Renal pelvis (tissue), 4 donors: ENCODE results near the gene MIX23. TPM values are rescaled to one million over a fixed set of nuclear protein-coding genes. Genes with fewer than 3 reads are reported as not detected.
"Not testable (repeated sequence)": the region's sequence is repeated elsewhere in the genome, so short reads cannot be mapped to it uniquely, and the experiment has no call there.

Source experiments
- DNase-seq: peaks from one replicate; pipeline ENCODE4 v3.0.0-alpha.2; 2013
- polyA plus RNA-seq, 3 donors: library from polyadenylated mRNA; unstranded; fragments of 120-200 nt; gene quantifications; one replicate each; pipeline ENCODE4 v1.2.1, GENCODE V29; 2013; ENCODE audit not compliant: insufficient read length in 3 of 3

The MIX23 gene
- polyA plus RNA-seq, 3 donors: 48.3 to 55.4 (median 55.4) TPM

DNA sequence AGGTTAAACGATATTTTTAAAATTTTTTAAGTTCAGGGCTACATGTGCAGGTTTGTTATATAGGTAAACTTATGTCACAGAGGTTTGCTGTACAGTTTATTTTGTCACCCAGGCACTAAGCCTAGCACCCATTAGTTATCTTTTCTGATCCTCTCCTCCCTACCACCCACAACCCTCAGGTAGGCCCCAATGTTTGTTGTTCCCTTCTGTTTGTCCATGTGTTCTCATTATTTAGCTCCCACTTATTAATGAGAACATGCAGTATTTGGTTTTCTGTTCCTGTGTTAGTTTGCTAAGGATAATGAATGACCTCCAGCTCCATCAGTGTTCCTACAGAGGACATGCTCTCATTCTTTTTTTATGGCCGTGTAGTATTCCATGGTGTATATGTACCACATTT is 15.9 kb upstream of the MIX23 start:
- DNase-seq: no peak

DNA sequence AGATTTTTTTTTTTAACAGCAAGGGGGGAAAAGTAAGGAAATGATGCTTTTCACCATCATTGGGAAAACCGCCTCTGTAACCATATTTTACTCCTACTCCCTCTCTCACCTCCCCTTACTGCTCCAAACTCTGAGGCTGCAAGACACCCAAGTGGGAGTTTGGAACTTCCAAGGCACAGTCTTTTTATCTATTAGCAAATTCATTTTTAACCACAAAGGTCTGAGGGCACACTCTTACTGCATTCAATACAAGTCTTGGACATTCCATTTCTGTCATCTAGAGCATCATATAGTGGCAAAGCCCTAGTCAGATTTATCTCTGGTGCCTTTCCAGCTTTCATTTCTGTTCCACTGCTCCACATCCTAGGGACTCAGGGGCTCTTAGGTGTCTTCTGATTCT is 14.2 kb upstream of the MIX23 start:
- DNase-seq: no peak

- no peak for DNase-seq
These were observed 13.5 kb upstream of the MIX23 start for GRCh38 chr3:122396511-122396910.

DNA sequence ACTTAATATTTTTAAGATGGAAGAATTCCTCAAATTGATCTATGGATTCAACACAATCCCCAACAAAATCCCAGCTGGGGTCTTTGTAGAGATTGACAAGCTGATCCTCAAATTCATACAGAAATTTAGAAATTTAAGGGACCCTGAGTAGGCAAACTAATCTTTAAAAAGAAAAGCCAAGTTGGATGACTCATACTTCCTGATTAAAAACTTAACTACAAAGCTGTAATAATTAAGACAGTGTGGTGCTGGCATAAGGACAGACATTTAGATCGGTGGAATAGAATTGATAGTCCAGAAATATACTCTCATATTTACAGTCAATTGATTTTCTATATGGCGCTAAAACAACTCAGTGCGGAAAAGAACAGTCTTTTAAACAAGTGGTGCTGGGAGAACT is 12.6 kb upstream of the MIX23 start:
- no peak for DNase-seq

DNA sequence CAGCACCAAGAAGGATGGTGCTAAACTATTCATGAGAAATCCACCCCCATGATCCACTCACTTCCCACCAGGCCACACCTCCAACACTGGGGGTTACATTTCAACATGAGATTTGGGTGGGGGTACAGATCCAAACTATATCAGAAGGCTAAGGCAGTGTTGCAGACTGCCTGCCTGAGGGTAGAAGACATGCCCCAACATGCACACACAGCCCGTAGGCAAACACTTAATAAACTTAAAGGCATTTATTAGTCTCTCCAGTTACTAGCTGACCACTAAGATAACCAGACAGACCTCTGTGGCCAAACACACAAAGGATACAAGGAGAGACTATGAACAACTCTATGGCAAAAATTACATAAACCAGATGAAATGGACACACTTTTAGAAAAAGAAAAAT is 11.1 kb upstream of the MIX23 start:
- no peak for DNase-seq

- DNase-seq: peak; percentile 37
These were observed 10.1 kb upstream of the MIX23 start for GRCh38 chr3:122392868-122393844.

DNA sequence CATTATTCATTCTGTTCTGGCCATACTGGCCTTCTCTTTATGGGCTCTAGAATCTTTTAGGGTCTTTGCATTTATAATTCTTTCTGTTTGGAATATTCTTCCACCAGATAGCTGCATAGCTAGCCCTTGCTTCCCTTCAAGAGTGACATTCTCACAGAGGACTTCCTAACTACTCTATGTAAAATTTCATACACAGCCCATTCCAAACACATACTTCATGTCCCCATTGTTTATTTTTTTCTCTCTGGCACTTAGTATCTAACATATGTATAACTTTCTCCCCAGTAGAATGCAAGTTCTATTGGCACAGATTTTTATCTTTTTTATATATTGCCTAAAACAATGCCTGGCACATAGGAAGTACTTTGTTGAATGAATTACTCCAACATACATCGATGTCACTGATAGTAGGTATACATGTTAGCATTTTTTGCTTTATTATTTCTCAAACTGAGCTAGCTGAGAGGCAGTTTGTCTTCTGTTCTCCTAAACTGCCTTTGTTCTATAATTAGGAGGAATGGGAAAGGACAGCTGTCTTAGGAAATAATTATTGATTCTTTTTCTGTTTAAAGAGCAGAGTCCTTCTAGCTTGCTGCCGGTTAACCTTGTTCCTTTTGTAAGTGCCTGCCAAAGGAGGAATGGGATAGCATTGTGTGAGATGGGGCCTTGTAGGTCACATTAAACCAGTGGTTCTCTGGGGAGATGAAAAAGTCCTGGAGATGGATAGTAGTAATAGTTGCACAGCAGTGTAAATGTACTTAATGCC is 8.8 kb upstream of the MIX23 start:
- DNase-seq: no peak

DNA sequence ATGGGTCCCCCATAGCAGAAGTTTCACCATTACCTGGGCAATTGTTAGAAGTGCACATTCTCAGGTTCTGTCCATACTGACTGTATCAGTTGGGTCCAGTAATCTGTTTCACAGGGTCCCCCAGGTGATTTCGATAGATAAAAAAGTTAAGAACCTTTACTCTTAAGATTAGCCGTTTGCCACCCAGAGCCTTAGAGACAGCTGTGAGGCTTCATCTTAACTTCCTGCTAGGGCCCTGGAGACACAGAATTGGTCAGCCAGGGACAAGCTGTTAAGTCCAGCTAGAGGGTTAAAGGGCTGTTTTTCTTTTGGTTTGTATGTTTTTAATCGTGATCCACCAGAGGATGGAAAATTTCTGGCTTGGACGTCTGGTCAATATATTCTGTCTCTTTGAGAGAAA is 7.6 kb upstream of the MIX23 start:
- peak; percentile 24 for DNase-seq

DNA sequence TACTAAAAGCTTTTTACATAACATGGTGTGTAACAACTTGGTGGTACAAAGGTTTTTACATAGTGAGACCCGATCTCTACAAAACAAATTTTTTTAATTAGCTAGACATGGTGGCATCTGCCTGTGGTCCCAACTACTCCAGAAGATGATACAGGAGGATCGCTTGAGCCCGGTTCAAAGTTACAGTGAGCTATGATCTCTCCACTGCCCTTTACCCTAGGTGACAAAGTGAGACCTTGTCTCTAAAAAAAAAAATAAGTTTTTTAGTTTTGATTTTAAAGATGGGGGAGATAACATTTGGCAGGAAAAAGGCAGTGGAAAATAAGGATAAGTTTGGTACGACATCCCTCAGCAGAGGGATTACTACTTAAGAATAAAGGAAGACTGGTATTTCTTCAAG is 6.9 kb upstream of the MIX23 start:
- DNase-seq: no peak

DNA sequence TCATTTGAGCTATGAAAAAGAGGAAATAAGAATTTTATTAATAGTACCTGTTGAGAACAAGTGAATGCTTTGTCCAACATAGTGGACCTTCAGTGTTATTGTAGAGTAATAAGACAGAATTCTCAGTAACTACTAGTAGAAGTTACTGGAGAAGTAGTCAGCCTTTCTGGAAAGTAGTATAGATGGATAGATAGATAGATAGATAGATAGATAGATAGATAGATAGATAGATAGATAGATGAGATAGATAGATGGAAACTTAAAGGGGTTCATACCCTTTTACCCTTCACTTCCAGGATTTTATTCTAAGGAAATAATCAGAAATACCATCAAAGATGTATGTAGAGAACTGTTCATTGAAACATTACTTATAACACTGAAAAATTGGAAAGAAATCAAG is 6.2 kb upstream of the MIX23 start:
- DNase-seq: no peak

- DNase-seq: no peak
These were observed 4.7 kb upstream of the MIX23 start for GRCh38 chr3:122387709-122388108.

DNA sequence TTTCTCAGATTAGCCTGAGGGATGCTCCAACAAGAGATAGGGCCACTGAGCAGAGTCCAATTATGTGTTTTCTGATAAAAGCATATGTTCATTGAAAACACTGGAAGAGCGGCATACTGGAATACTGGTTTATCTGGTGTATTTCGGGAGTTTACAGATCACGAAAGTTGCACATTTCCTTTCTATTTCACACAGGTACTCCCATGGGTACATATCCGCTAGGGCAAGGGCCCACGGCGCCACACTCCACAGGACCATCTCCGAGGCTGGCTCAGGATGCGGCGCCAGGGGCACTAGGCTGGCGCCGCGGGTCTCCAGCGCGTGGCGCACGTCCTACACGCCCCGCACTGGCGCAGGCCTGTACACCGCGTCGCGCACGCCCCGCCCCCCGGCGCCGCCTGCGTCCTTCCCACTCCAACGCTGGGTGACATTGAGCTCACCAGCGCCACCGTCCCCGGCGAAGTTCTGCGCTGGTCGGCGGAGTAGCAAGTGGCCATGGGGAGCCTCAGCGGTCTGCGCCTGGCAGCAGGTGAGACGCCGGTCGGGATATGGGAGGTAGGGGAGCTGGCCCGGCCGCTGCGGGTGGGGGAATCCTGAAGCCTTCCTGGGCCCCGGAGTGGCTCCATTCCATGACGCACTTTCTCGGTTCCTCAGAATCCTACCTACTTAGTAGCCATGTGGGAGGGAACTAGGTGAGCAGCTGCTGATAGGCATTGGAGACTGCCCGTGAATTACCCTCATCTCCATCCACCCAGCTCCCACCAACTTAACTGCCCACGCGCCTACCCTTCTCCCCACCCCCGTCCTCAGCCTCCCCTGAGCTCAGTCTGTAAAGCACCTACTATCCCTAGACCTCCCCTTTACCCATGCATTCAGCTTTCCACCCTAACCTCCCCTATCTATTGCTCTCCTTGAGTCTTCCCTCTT is 1.0 kb upstream of the MIX23 start, which contains the start of gene FAM162A:
Gene FAM162A (plus strand): TSS at position 412 of the 927 bp plus-strand sequence. CDS start 84 bp downstream, at position 496.
- DNase-seq: peak; percentile 95

DNA sequence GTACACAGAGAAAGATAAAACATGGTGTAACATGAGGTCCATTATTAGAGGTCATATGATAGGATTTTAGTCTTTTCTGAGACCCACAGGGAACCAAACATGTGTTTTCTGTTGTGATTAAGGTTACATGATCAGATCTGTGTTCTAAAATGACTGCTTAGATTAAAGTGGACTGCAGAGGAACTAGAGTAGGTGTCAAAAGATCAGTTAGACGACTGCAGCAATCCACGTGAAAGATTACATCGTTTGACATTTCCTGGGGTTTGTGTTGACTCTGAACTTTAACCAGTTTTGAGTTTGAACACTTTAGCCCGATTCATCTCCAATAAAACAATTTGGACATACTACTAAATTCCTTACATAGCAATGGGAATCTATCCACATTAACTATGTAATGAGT is 5.1 kb downstream of the MIX23 start:
- no peak for DNase-seq

DNA sequence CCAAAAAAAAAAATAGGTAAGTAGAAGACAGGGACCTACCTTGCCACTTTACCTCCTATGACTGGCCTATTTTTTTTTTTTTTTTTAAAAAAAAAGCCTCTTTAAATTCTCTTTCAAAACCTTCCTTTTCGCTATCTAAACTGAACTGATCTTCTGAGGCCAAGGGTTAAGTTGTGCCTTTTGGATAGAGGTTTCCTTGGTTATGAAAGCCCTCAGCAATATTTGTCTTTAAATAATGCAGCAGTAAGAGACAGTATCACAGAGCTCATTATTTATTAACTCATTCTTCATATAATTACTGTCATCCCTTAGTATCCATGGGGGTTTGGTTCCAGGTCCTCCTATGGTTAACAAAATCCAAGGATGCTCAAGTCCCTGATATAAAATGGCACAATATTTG is 9.0 kb downstream of the MIX23 start:
- DNase-seq: no peak

DNA sequence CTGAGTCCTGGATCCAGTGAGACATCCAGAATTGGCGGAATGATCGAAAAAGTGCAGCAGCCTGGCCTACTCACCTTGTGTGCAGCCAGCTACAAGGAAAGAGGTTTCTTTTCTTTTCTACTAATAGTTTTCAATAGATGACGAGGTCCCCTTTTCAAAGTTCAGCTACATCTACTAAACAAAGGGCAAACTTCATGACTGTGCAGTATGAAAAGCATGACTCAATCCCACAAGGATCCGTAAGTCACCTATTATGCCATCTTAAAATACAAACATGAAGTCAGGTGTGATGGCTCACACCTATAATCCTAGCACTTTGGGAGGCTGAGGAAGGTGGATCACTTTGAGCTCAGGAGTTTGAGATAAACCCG is 16.7 kb downstream of the MIX23 start:
- DNase-seq: no peak

DNA sequence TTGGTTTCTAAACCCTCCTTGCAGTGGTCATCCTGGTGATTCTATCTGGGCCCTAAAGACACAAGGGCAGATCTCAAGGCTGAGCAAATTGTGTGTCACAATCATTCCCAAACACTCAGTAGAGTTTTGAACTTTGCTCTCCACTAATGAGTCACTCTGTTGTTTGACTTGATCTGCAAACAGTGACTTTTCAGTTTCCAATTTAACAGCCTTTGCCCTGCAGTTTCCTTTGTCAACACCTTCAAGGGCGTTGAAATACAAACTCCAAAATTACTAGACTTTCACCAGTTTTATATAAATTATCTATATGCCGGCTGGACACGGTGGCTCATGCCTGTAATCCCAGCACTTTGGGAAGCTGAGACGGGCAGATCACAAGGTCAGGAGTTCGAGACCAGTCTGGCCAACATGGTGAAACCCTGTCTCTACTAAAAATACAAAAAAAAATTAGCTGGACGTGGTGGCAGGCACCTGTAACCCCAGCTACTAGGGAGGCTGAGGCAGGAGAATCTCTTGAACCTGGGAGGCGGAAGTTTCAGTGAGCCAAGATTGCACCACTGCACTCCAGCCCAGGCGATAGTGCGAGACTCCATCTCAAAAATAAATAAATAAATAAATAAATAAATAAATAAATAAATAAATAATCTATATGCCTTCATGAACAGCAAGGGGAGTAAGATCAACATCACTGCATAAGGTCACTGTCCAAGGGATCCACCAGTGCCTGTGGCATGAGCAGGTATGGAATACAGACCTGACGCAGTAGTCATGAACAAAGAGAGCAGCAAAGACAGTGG is 17.3 kb downstream of the MIX23 start:
- not testable (repeated sequence) for DNase-seq

- DNase-seq: no peak
These were observed 18.0 kb downstream of the MIX23 start for GRCh38 chr3:122365073-122365472.

DNA sequence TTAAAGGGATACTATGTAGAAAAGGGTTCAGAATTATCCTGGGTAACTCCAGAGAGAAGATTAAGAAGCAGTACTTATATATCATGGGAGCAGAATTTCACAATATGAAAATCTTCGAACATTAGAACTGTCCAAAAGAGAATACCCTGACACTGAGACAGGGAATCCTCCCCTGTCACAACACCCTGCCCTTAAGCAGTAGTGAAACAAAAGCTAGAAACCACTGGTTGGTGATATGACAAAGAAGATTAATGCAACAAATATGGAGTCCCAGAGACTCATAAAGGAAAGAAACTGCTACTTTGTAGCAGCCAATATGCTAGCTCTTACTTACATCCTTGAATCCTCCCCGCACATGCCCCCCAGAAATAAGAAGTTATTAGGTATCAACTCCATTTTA is 18.5 kb downstream of the MIX23 start:
- DNase-seq: no peak

GRCh38 chr3:122362026-122362425 is 21.0 kb downstream of the MIX23 start:
- DNase-seq: no peak

GRCh38 chr3:122358703-122359032 is 24.4 kb downstream of the MIX23 start:
- DNase-seq: no peak
